ENCODE measurements around the gene HERC5.
"Not testable (repeated sequence)": the region's sequence is repeated elsewhere in the genome, so short reads cannot be mapped to it uniquely, and the experiment has no call there.

Gene HERC5

DNA sequence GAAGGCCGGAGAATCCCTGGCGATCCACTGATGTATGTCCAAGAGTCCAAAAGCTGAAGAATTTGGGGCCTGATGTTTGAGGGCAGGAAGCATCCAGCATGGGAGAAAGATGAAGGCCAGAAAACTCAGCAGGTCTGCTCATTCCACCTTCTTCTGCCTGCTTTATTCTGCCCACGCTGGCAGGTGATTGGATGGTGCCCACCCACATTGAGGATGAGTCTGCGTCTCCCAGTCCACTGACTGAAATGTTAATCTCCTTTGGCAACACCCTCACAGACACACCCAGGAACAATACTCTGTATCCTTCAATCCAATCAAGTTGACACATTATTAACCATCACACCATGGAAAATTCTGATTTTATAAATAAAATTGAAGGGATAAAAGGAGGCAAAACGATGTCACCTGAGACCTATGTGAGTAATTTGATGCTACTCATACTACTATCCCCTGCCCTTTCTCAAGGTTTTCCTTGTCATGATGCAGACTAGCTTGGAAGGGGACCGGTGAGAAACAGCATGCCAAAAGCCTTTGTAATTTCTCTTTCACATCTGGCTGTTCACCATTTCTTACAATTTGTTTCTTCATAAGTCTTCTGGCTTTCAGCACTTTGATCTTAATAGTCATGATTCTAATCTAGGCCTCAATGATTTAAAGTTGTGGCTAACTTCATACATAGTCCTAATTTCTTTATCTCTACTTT, 76.3 kb downstream of the HERC5 start:
- Mint-ChIP-seq H3K9me3 (no peaks in the 10 kb centered on the region), H3K4me3 (no peak overlapping the region), H3K36me3 (ENCODE audit: low read depth) (no peaks in the 10 kb centered on the region), H3K4me1 (peaks cover 4% of the 10 kb centered on the region), H3K27ac (no peak overlapping the region), H3K27me3 (ENCODE audit: low read depth) (peaks cover 9% of the 10 kb centered on the region)
- TF ChIP-seq, protein P1, sequence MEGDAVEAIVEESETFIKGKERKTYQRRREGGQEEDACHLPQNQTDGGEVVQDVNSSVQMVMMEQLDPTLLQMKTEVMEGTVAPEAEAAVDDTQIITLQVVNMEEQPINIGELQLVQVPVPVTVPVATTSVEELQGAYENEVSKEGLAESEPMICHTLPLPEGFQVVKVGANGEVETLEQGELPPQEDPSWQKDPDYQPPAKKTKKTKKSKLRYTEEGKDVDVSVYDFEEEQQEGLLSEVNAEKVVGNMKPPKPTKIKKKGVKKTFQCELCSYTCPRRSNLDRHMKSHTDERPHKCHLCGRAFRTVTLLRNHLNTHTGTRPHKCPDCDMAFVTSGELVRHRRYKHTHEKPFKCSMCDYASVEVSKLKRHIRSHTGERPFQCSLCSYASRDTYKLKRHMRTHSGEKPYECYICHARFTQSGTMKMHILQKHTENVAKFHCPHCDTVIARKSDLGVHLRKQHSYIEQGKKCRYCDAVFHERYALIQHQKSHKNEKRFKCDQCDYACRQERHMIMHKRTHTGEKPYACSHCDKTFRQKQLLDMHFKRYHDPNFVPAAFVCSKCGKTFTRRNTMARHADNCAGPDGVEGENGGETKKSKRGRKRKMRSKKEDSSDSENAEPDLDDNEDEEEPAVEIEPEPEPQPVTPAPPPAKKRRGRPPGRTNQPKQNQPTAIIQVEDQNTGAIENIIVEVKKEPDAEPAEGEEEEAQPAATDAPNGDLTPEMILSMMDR (IDR thresholded peaks at IDR 0.05; ENCODE audit: unreplicated experiment in 3 of 3) = no peak

DNA sequence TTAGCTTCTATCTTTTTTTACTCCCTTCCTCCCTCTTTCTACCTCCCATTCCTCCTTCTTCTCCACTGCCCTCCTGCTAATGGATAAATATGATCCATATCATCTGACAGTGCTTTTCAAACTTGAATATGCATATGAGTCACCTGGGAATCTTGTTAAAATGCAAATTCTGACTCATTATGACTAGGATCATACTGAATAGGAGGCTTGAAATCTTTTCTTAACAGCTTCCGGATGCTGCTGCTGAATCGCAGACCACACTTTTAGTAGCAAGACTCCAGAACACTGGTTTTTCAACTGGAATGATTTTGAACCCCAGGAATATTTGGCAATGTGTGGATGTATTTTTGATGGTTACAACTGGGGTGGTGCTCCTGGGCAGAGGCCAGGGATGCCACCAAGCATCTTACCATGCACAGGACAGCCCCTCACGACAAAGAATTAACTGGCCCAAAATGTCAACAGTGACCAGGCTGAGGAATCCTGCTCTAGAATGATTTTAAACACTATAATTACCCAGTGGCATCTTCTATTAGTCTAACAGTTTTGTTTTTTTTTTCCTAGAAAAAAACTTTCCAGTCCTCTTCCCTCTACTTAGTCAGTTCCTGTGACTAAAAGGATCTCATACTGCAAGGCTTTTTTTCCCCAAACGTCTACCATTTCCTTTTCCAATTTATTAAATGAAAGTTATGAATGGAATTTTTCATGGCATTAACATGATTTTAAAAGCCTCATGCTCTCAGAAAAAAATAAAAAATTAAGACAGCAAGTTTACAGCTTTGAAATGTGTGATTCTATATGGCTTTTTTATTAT, 77.2 kb downstream of the HERC5 start:
- Mint-ChIP-seq H3K27ac (no peak overlapping the region), H3K27me3 (ENCODE audit: low read depth) (peaks cover 9% of the 10 kb centered on the region), H3K36me3 (ENCODE audit: low read depth) (no peaks in the 10 kb centered on the region), H3K9me3 (no peaks in the 10 kb centered on the region), H3K4me1 (peaks cover 4% of the 10 kb centered on the region), H3K4me3 (no peak overlapping the region)
- TF ChIP-seq, protein P1 (IDR thresholded peaks at IDR 0.05; ENCODE audit: unreplicated experiment in 3 of 3) = no peak

DNA sequence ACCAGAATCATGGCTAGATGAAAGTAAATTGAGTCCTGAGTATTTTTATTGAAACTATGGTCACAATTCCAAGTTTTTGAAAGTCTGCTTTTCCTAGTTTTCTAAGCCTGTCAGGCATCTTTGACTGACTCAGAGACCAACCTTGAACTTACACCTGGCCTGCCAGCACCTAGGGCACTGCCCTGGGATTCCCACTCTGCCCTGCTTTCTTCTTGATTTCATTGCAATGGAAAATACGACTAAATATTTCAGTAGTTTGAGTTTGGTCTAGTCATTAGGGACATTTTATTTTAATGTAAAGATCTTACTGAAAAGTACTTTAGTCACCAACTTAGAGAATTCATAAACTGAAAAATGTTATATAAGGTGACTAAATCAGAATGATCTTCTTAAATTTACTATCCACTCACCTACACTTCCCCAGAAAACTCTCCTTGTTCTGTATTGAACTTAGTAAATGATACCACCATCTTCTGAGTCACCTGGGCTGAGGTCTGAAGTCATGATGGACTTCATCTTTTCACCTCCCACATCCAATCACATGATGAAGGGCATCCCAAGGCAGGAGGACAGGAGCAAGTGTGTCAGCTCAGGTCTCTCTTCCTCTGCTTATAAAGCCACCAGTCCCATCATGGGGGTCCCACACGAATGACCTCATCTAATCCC, 78.3 kb downstream of the HERC5 start:
- no peak overlapping the region for H3K27ac Mint-ChIP-seq

DNA sequence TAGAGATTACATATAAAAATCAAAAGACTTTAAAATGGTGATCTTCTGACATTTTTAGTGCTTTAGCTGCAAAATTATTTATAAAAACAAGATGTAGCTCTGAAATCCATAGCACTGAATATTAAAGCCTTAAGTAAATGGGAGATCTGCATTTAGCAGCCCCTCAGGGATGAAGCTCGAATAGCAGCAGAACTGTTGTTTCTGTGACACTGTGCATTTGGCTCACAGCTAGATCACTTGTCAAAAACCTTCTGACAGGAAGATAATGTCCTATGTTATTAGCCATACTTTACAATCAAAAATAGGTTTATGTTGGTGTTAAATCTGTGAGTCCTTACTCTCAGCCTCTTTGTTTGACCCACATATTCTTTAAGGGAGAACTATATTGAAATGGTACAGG, 80.8 kb downstream of the HERC5 start:
- Mint-ChIP-seq H3K4me1 (peaks cover 4% of the 10 kb centered on the region), H3K4me3 (no peak overlapping the region), H3K27ac (no peak overlapping the region), H3K27me3 (ENCODE audit: low read depth) (peaks cover 9% of the 10 kb centered on the region), H3K9me3 (no peaks in the 10 kb centered on the region), H3K36me3 (ENCODE audit: low read depth) (no peaks in the 10 kb centered on the region)
- TF ChIP-seq, protein P1 (IDR thresholded peaks at IDR 0.05; ENCODE audit: unreplicated experiment in 3 of 3) = no peak

More for the DNA sequence above, 78.3 kb downstream of the HERC5 start:
- TF ChIP-seq, protein P1 (IDR thresholded peaks at IDR 0.05; ENCODE audit: unreplicated experiment in 3 of 3) = no peak
- Mint-ChIP-seq H3K4me1 (peaks cover 4% of the 10 kb centered on the region), H3K27me3 (ENCODE audit: low read depth) (peaks cover 9% of the 10 kb centered on the region), H3K4me3 (no peak overlapping the region), H3K36me3 (ENCODE audit: low read depth) (no peaks in the 10 kb centered on the region), H3K9me3 (no peaks in the 10 kb centered on the region)

DNA sequence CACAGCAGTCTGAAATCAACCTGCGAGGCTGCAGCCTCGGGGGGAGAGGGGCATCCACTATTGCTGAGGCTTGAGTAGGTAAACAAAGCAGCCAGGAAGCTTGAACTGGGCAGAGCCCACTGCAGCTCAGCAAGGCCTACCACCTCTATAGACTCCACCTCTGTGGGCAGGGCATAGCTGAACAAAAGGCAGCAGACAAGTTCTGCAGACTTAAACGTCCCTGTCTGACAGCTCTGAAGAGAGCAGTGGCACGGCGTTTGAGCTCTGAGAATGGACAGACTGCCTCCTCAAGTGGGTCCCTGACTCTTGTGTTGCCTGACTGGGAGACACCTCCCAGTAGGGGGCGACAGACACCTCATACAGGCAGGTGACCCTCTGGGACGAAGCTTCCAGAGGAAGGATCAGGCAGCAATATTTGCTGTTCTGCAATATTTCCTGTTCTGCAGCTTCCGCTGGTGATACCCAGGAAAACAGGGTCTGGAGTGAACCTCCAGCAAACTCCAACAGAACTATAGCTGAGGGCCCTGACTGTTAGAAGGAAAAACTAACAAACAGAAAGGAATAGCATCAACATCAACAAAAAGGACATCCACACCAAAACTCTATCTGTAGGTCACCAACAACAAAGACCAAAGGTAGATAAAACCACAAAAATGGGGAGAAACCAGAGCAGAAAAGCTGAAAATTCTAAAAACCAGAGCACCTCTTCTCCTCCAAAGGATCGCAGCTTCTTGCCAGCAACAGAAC, 82.6 kb downstream of the HERC5 start:
- H3K4me3 Mint-ChIP-seq; H3K27me3 Mint-ChIP-seq (ENCODE audit: low read depth); H3K9me3 Mint-ChIP-seq; H3K27ac Mint-ChIP-seq; H3K4me1 Mint-ChIP-seq; H3K36me3 Mint-ChIP-seq (ENCODE audit: low read depth): not testable (repeated sequence)
- TF ChIP-seq, protein P1 (IDR thresholded peaks at IDR 0.05; ENCODE audit: unreplicated experiment in 3 of 3) = peak; percentile 32 to 51 (median 41)

Measured in nephron (organoid).